Measurements from ENCODE around the gene HOXD4.

Gene HOXD4

GRCh38 chr2:176150584-176151441 is 537 bp upstream of the HOXD4 start:
- DNase-seq (ENCODE audit: low read depth) = no peak
- TF ChIP-seq CTCF (IDR thresholded peaks at IDR 0.05; ENCODE audit: insufficient read depth, low read depth, low read length, missing control alignments) = no peak
- no peak overlapping the region for H3K4me3 ChIP-seq (ENCODE audit: low read depth, low read length)

- no peak overlapping the region for H3K4me3 ChIP-seq (ENCODE audit: low read depth, low read length)
- no peak for TF ChIP-seq CTCF (IDR thresholded peaks at IDR 0.05; ENCODE audit: insufficient read depth, low read depth, low read length, missing control alignments)
- DNase-seq (ENCODE audit: low read depth) = no peak
Observed at GRCh38 chr2:176152350-176153181, 1.2 kb downstream of the HOXD4 start.

GRCh38 chr2:176154576-176155252 is 3.4 kb downstream of the HOXD4 start:
- no peak overlapping the region for H3K4me3 ChIP-seq (ENCODE audit: low read depth, low read length)
- DNase-seq (ENCODE audit: low read depth) = no peak
- no peak for TF ChIP-seq CTCF (IDR thresholded peaks at IDR 0.05; ENCODE audit: insufficient read depth, low read depth, low read length, missing control alignments)

GRCh38 chr2:176155356-176156044 is 4.2 kb downstream of the HOXD4 start:
- TF ChIP-seq CTCF (IDR thresholded peaks at IDR 0.05; ENCODE audit: insufficient read depth, low read depth, low read length, missing control alignments) = no peak
- no peak for DNase-seq (ENCODE audit: low read depth)
- no peak overlapping the region for H3K4me3 ChIP-seq (ENCODE audit: low read depth, low read length)

GRCh38 chr2:176156301-176156806 is 5.0 kb downstream of the HOXD4 start:
- DNase-seq (ENCODE audit: low read depth) = no peak
- H3K4me3 ChIP-seq (ENCODE audit: low read depth, low read length) = no peak overlapping the region
- no peak for TF ChIP-seq CTCF (IDR thresholded peaks at IDR 0.05; ENCODE audit: insufficient read depth, low read depth, low read length, missing control alignments)

All from GM12865 (cell line).